Activated CD4-positive, alpha-beta T cell treated with anti-CD3 and anti-CD28 coated beads for 24 hours (primary cell): ENCODE measurements around the gene UVSSA.
"Not testable (repeated sequence)": the region's sequence is repeated elsewhere in the genome, so short reads cannot be mapped to it uniquely, and the experiment has no call there.

Experiments used
- DNase-seq, 2 donors: peaks; one replicate each; pipeline ENCODE4 v3.0.0-alpha.2; 2020; ENCODE audit warnings: low read depth in 2 of 2

Gene UVSSA

DNA sequence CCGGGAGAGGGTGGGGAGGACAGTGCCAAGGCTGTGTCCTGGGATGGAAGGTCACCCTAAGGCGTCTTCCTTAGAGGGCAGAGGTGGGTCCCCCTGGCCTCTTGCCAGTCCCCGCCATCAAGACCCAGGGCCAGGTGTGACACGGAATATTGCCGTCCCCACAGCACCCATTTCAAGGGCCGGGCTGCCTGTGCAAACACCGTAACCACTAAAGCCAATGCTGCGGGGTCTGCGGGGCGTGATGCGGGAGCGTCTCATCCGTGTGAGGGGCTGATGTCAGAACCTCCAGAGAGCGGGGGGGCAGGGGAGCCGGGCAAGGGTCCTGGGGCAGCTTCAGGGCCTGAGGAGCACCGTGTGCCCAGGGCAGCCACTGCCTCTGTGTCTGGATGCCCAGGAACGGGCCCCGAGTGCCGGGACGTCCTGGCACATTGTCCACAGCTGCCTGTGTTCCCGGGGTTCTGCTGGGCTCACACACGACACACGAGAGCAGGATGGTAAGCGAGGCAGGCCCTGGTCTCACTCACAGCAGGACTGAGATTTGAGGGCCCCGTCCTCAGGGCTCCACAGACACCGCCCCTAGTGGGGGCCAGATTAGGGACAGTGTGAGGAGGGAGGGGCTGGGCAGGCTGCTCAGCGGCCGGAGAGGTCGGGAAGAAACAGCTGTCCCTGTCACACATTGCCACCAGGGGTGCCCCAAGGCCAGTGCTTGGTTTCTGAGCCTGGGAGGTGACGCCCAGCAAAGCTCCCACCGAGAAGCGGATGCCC lies 30.0 kb downstream of the UVSSA start:
- DNase-seq = no peak

DNA sequence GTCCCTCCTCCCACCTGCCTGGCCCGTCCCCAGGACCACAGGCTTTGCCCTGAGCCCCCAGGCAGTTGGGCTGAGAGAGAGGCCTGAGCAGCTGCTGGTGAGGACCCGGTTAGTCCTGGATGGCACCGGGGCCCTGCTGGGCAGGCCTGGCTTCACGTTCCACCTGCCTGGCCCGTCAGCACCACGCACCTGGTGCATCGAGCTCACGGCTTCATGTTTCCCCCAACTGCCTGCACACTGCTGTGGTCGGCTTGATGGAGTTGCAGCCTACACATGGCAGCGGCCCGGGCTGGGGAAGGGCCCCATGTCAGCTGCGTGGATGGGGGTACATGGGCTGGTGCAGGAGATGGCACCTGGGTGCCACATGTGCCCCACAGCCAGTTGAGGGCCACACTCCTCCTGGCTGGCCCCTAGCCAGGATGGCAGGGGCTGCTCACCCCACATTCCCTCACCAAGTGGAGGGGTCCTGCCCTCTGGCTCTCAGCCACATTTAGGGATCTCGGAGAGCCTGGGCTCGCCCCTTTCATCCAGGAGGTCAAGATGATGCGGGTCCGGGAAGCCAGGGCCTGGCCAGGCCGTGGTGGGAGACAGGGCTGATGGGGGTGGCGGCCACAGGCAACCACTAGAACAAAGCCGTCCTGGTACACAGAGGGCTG lies 30.7 kb downstream of the UVSSA start:
- DNase-seq = no peak

DNA sequence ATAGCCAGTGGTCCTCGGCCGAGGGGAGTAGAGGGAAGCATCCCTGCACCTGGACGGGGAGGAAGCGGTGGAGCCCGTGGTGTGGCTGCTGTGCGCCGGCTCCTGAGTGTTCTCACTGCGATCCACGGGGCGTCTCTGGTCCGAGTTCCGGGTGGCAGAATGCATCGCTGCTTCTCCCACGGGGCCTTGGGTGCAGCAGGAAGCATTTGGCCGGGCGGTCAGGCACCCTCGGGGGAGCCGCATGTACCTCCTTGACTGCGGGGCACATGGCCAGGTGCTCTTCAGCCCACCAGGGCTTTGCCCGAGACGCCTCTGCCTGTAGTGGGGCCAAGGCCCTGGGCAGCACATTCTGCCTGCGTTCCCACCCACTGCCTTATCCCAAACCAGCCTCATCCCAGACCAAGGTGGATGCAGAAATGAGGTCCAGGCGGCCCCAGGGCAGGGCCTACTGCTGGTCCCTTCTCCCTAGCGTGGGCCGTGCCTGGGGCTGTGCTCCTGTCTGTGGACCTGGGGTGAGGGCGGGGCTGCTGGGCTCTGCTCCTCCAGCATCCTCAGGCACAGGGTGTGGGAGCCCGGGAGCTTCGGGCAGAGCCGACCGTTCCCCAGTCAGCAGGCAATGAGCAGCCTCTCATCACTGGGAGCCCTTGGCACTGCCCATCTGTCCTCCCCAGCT lies 31.7 kb downstream of the UVSSA start:
- DNase-seq = no peak

DNA sequence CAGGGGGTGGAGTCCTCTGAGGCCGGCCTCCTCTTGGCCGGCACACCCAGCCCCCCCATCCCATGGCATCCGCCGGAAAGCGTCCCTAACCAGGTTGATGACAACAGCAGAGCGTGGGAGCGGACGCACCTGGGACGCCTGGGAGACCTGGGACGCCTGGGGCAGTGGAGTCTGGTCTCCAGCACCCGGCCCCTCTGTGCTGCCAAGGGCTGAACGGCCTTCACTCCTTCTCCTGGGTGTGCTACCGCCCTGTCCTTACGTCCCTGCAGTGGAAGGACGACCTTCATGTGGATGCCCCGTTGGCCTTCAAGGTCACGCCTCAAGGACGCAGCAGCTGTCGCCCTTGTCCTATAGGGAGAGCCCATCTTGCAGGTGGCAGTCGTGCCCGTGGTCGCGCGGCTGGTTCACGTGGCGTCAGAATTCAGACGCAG lies 32.4 kb downstream of the UVSSA start:
- DNase-seq = no peak

DNA sequence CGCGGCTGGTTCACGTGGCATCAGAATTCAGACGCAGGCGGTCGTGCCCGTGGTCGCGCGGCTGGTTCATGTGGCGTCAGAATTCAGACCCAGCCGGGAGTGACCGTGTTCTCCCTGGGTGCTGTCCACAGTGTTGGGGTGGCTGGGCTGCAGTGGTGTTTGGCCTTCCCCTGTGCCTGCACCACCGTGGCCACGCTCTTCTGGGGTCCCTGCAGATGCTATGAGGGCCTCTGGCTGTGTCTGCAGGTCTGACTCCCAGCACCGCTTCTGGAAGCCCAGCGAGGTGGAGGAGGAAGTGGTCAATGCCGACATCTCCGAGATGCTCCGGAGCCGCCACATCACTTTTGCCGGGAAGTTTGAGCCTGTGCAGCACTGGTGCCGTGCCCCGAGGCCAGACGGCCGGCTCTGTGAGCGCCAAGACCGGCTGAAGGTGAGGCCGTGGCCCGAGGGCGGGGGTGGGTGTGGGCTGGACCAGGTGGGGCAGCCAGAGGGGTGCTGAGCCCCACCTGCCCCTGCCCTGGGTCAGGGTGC lies 32.9 kb downstream of the UVSSA start:
- no peak for DNase-seq

DNA sequence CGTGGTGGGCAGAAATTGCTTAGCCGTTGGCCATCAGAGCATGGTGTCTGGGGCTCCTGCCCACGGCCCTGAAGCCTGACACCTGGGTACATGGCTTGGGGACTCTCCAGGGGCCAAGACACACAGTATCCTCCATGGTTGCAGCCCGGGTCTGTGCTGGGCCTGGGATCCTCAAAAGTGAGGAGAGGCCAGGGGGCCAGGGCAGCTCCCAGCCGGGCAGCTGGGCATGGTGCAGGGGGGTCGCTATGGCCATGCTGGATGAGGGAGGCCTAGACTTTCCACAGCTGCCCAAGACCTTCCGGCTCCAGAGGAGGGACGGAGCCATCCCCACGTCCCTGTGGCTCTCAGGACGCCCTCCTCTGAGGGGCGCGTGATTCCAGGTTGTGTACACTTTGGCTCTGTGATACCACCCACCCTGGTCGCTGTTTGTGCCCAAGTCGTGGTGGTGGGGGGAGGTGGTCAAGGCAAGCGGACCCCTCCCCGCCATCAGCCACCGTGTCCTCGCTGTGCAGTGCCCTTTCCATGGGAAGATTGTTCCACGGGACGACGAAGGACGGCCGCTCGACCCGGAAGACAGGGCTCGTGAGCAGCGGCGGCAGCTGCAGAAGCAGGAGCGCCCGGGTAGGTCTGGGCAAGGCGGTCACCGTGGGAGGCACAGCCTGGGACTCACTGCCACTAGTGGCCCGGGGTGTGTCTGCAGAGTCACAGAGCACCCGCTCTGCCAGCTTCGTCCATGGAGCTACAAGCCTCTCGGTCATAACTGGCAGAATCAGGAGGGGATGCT lies 33.6 kb downstream of the UVSSA start:
- DNase-seq = no peak

DNA sequence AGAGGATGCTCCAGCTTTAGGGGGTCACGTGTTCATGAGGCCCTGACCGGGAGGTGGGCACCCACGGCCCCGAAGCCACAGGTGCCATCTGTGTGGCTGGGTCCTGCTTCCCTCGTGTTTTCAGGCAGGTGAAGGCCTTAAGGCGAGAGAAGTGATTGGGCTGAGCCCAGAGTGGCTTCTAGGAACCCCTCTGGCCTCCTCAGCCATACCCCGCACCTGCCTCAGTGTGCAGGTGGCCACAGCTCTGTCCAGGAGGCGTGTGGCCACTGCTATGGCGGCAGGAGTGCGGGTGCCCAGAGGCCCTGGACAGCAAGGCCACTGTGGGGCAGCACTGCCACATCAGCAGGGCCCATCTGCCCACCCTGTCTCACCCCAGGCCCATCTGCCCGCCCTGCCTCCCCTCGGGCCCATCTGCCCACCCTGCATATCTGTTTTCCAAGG lies 34.2 kb downstream of the UVSSA start:
- no peak for DNase-seq

DNA sequence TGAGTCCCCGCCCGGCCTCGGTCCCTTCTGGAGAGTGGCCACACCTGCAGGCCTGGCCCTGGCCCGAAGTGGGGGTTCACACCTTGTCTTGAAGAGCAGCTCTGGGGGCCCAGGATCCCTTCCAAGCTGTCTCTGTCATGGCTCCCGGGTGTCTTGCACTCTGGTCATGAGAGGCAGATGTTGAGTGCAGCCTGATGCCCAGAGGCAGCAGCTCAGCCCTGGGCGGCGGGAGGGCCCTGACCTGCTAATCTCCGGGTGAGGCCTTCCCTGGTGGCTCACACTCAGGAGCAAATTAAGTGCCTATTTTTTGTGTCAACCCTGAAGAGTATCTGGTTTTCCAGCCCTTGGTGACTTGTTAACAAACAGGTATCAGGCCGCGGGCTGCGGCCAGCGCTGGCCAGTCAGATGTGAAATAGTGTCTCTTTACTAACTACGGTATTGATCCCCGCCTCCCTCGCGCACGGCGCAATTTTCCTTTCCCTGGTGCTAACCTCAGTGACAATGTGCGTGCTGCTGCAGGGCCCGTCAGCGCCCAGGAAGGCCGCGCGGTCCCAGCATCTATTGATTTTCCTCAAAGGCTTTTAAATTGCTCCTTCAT lies 35.0 kb downstream of the UVSSA start:
- DNase-seq = no peak

DNA sequence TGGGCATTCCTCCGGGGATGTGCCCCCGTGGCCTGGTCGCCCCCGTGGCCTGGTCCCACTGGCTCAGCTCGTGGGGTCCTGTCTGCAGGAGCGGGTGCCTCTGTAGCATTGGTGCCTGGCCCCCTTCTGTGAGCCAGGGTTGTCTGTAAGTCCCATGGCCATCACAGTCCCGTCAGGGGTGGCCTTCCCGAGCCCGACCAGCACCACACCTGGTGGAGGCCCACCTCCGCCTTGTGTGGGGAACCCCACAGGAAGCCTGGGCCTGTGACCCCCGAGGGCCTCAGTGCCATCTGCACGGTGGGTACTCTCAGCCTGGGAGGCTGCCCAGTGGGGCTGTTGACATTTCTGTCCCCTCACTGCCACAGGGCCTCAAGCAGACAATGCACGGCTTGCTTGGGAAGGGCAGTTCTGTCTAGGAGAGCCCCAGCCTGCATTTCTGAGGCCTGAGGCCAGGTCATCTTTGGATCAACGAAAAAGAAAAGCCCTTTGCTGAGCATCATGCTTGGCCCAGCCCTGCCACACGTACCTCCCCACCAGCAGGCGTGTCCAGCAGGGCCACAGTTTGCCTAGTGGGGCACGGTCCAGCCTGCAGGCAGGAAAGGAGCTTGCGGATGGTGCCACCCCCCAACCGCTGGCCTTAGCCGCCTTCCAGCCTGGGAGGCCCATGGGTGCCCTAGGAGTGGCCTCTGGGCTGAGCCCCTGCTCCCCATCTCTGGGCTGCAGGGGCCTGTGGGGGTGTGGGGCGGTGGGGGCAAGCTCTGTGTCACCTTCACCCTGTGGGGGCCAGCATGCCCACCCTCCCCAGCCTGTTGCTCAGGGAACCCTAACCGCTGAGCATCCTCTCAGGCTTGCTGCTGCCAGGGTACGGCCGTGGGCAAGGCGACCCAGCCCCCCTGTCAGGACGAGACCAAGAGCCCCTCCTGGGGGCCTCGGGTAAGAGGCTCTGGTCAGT lies 36.0 kb downstream of the UVSSA start:
- no peak for DNase-seq

DNA sequence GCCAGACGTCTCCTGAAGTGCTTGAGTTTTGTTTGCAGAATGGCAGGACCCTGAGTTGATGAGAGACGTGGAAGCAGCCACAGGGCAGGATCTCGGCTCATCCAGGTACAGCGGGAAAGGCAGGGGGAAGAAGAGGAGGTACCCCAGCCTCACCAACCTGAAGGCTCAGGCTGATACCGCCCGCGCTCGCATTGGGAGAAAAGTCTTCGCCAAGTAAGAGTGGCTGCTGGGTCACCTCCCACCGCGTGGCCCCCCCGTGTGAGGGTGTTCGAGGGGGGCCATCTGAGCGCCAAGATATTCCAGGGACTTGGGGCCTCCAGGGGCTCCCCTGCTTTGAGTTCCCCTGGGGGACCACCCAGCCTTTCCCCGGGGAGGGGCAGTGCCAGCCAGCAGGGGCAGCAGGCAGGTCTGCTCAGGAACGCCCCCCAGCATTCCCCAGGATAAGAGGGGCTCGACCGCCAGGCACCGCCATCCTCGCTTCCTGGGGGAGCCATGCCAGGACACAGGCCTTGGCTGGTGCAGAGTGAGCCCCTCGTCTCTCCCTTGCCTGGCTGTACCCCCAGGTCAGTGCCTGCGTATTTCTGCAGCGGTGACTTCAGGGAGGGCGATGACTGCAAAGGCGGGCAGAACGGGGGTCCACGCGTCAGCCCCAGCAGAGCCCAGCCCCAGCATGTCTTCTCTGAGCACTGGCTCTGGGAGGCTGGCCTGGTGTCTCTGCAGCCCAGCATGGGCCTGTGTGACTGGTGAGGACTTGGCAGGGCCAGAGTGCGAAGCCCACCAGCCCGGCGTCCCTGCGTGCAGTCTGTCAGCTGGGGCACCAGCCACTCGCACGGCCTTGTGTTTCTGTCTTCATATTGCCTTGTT lies 37.0 kb downstream of the UVSSA start:
- no peak for DNase-seq

DNA sequence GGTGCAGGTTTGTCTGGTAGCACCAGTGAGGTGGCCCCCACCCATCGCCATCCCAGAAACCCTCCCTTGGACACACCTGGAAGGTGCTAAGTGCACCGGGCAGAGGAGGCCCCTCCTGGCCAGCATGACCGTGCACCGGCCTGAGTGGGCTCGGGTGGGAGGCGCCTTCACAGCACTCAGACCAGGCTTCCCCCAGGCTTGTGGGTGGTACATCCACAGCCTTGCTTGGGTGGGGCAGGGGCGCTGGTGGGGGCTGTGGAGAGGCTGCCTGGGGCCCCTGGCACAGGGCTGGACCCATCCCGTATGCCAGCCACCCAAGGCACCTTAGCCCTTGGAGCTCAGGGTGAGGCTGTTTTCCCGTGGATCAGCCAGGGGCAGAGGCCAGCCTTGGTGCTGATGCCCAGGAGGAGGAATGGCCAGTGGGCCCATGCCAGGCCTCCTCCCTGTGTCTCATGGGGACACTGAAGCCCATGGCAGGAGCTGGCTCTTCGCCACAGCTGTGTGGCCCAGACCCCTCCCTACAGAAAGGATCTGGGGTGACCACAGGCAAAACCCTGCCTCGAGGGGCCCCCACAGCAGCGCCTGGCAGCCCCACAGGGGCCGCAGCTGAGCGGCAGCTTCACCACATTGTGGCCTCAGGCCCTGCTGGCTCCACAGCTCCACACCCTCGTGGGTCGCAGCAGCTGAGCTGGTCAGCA lies 37.8 kb downstream of the UVSSA start:
- no peak for DNase-seq

DNA sequence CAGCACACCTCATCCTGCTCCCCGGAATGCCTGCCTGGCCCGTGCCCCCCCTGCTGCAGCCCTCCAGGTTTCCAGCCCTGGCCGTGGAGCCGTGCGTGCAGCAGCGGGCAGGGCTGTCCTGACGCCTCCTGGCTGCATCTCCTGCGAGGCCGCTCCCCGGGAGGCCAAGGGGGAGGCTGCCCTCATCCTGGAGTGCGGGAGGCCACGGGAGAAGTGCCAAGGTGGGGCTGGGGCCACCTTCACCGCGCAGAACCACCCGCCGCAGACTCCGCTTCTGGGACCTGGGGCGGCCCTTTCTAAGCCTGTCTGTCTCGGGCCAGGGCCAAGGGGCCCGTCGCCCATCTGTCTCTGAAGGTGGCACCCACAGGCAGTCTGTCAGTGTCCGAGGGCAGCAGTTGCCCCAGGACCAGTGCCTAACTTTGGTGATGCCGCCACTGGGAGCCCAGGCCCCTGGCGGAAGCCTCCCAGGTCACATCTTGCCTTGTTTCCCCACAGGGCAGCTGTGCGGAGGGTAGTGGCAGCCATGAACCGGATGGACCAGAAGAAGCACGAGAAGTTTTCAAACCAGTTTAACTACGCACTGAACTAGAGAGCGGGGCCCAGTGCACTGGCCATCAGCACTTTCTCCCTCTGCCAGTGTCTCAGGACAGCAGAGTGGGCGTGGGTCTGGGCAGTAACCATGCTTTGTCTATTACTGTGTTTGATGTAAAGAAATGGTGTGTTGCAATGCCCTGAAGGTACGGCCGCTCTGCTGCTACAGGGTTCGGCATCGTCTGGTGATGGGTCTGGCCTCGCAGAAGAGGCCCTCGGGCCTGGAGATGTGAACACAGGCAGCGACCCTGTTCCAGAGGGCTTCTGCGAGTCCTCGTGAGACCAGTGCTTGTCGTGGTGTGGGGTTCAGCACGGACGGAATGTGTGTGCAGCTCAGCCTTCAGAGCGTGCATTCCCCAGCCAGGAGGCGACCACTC lies 38.6 kb downstream of the UVSSA start:
- no peak for DNase-seq

DNA sequence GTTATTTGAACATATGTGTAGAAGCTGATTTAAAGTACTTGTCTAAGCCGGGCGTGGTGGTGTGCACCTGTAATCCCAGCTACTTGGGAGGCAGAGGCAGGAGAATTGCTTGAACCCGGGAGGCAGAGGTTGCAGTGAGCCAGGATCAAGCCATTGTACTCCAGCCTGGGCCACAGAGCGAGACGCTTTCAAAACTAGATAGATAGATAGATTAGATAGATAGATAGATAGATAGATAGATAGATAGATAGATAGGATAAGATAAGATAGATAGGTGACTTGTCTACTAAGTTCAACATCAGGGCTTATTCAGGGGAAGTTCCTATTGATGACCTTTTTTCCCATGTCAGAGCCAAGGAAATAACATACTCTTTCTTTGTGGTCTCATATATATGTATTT lies 46.4 kb downstream of the UVSSA start:
- not testable (repeated sequence) for DNase-seq

DNA sequence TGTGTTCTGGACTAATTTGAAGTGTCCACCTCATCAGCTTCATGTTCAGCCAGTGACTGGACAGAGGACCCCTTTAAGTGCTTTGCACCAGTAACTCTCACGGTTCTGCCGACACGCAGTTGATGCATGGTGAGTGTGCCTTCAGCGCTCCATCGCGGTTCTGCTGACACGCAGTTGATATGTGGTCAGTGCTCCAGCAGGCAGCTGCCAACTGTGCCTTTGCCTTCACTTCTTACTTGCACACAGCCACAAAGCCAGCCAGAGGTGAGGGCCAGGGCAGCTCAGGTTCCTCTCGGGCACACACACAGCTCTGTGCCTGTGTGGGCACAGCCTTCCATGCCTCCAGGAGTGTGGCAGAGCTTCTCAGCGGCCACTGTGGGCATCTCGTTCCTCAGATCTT lies 46.9 kb downstream of the UVSSA start:
- no peak for DNase-seq

DNA sequence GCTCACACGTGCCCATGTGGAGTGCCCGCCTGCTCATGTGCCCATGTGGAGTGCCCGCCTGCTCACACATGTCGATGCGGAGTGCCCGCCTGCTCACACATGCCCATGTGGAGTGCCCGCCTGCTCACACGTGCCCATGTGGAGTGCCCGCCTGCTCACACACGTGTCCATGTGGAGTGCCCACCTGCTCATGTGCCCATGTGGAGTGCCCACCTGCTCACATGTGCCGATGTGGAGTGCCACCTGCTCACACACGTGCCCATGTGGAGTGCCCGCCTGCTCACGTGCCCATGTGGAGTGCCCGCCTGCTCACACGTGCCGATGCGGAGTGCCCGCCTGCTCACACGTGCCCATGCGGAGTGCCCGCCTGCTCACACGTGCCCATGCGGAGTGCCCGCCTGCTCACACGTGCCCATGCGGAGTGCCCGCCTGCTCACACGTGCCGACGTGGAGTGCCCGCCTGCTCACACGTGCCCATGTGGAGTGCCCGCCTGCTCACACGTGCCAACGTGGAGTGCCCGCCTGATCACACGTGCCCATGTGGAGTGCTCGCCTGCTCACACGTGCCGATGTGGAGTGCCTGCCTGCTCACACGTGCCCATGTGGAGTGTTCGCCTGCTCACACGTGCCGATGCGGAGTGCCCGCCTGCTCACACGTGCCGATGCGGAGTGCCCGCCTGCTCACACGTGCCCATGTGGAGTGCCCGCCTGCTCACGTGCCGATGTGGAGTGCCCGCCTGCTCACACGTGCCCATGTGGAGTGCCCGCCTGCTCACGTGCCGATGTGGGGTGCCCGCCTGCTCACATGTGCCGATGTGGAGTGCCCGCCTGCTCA lies 47.8 kb downstream of the UVSSA start:
- not testable (repeated sequence) for DNase-seq

DNA sequence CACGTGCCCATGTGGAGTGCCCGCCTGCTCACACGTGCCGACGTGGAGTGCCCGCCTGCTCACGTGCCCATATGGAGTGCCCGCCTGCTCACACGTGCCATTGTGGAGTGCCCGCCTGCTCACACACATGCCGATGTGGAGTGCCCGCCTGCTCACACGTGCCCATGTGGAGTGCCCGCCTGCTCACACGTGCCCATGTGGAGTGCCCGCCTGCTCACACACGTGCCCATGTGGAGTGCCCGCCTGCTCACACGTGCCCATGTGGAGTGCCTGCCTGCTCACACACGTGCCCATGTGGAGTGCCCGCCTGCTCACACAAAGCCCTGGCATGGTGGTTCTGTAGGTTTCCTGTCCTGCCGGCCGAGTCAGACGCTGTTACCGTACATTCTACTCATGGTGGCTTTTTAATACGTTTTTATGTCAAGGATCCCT lies 48.4 kb downstream of the UVSSA start:
- DNase-seq = not testable (repeated sequence)
